T-helper 1 cell treated with Interleukin-12 subunit alpha and Interleukin-12 subunit beta and Interleukin-4 antibody, amounts not matched to agents 30 μg/mL and 1 μg/mL, for 36 hours (primary cell): ENCODE data around the gene TMEM167B.
"Not testable (repeated sequence)": the region's sequence is repeated elsewhere in the genome, so short reads cannot be mapped to it uniquely, and the experiment has no call there.

Experiments
- H3K27ac Mint-ChIP-seq: one replicate; pipeline ENCODE4 v1.8.0; 2021; ENCODE audit warnings: mild to moderate bottlenecking, mixed read lengths
- H3K27me3 Mint-ChIP-seq: one replicate; pipeline ENCODE4 v1.8.0; 2021; ENCODE audit warnings: low read depth, mixed read lengths
- H3K36me3 Mint-ChIP-seq: one replicate; pipeline ENCODE4 v1.8.0; 2021; ENCODE audit warnings: low read depth, mixed read lengths
- H3K4me1 Mint-ChIP-seq: one replicate; pipeline ENCODE4 v1.8.0; 2021; ENCODE audit warnings: low read depth, mixed read lengths
- H3K4me3 Mint-ChIP-seq: one replicate; pipeline ENCODE4 v1.8.0; 2021; ENCODE audit warnings: mild to moderate bottlenecking, moderate library complexity, mixed read lengths
- H3K9me3 Mint-ChIP-seq: one replicate; pipeline ENCODE4 v1.8.0; 2021; ENCODE audit warnings: mixed read lengths

The TMEM167B gene

GRCh38 chr1:109090196-109091077 lies at the start of gene TMEM167B:
TSS of gene TMEM167B (plus strand) at chr1:109090764. CDS start at chr1:109090873, 109 bp downstream.
- no peaks in the 10 kb centered on the region for H3K27me3 Mint-ChIP-seq
- peak within 1 kb of the TSS; percentile 95 for H3K4me3 Mint-ChIP-seq
- H3K27ac Mint-ChIP-seq = peak within 1 kb of the TSS; percentile 94
- peaks cover 33% of the 10 kb centered on the region for H3K4me1 Mint-ChIP-seq
- peaks cover 18% of the 10 kb centered on the region for H3K36me3 Mint-ChIP-seq
- no peaks in the 10 kb centered on the region for H3K9me3 Mint-ChIP-seq

DNA sequence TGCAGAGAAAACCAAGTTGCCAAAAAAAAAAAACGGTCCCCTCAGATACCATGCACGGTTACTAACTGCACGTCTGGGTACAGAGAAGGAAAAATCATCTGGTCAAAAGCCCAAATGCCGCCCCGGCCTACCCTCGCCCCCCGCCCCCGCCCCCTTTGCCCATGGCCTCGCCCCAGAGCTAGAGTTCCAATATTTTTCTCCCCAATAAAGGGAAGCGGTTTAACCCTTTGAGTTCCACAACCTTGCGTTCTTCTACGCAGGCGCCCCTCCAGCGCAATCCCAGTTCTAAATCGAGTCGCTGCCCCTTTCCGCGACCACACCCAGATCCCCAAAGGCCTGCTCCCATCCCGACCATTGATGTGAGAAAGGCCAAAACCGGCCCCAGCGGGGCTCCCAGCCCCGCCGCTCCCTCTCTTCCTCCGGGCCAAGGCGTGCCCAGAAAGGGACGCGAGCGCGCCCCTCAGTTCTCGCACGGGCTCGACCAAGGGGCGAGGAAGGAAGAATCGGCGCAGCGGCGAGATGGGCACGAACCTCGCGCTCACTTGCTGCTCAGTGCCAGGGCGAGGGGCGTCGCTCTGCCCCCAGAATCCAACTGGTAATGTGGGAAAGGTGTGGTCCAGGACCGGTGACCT lies 49.5 kb upstream of the TMEM167B start:
- Mint-ChIP-seq H3K4me1 (peaks cover 21% of the 10 kb centered on the region), H3K36me3 (peaks cover 3% of the 10 kb centered on the region), H3K27me3 (peaks cover 4% of the 10 kb centered on the region), H3K4me3 (peak overlapping the region; percentile 93), H3K9me3 (no peaks in the 10 kb centered on the region), H3K27ac (peak overlapping the region; percentile 87)

DNA sequence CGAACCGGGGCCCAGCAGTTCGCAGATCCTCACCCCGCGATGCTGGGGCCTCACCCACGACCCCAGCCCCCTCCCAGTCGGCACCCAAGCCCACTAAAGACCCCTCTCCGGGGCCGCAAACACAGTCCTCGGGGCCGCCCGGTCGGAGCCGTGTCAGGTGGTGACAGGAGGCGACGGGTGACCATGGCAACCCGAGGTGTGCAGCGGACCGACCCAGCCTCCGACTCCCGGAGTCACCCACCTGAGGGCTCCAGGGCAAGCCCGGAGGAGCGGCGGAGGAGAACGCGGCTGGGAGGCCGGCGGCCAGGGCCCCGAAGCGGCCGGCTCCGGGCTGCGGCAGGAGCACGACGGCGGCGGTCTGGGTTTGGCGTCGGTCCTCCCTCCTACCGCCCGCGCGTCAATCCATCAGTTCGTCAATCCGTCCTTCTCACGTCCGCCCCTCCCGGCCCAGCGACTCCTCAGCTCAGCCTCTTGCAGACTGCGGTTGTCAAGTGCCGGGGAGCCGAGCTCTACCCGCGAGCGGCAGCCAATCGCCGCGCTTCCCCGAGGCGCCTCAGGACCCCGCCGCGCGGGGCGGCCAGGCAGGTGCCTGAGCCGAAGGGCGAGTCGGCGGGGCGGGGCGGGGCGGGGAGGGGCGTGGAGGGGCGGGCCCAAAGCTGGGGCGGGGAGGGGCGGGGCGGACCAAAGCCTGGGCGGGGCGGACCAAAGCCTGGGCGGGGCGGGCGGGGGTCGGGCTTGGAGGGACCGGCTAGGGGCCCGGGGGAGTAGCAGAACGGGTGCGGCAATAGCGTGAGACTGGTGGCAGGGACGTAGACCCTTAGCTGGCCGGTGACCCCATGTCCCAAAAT lies 48.7 kb upstream of the TMEM167B start, which contains the start of gene WDR47:
Gene WDR47, minus strand, starts transcription at position 482 of the 848 bp plus-strand sequence. CDS start 18,590 bp downstream, outside the sequence.
- H3K27ac Mint-ChIP-seq = peak within 1 kb of the TSS; percentile 89

GRCh38 chr1:109045595-109045994 lies 45.0 kb upstream of the TMEM167B start:
- H3K9me3 Mint-ChIP-seq = no peaks in the 10 kb centered on the region
- H3K4me3 Mint-ChIP-seq = no peak overlapping the region
- H3K36me3 Mint-ChIP-seq = no peaks in the 10 kb centered on the region
- peaks cover 16% of the 10 kb centered on the region for H3K27me3 Mint-ChIP-seq
- no peak overlapping the region for H3K27ac Mint-ChIP-seq
- peaks cover 9% of the 10 kb centered on the region for H3K4me1 Mint-ChIP-seq

More for the DNA sequence above, 48.7 kb upstream of the TMEM167B start, which contains the start of gene WDR47:
- H3K27me3 Mint-ChIP-seq = peaks cover 8% of the 10 kb centered on the region
- H3K4me1 Mint-ChIP-seq = peaks cover 21% of the 10 kb centered on the region
- H3K36me3 Mint-ChIP-seq = peaks cover 3% of the 10 kb centered on the region
- no peaks in the 10 kb centered on the region for H3K9me3 Mint-ChIP-seq
- H3K4me3 Mint-ChIP-seq = peak within 1 kb of the TSS; percentile 93

GRCh38 chr1:109046671-109047070 lies 43.9 kb upstream of the TMEM167B start:
- H3K4me1 Mint-ChIP-seq = peaks cover 3% of the 10 kb centered on the region
- no peak overlapping the region for H3K27ac Mint-ChIP-seq
- H3K4me3 Mint-ChIP-seq = no peak overlapping the region
- H3K9me3 Mint-ChIP-seq = no peaks in the 10 kb centered on the region
- H3K36me3 Mint-ChIP-seq = no peaks in the 10 kb centered on the region
- peaks cover 16% of the 10 kb centered on the region for H3K27me3 Mint-ChIP-seq

DNA sequence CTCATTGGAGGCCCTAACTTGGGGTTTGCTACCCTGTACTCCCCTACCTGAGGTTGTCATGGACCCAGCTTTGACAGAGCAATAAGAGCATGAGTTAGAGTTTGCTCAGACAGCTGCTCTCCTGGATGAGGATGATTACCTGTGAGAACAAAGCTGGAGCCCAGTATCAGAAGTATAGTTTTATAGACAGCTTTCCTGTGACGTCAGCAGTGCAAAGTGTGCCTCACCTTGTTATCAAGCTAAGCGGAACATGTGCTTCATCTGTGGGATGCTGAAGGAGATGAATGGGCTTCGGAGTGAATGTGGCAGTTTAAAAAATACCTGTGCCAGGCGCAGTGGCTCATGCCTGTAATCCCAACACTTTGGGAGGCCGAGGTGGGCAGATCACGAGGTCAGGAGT lies 43.2 kb upstream of the TMEM167B start:
- Mint-ChIP-seq H3K4me1 (peaks cover 3% of the 10 kb centered on the region), H3K9me3 (no peaks in the 10 kb centered on the region), H3K27ac (no peak overlapping the region), H3K36me3 (no peaks in the 10 kb centered on the region), H3K27me3 (peaks cover 16% of the 10 kb centered on the region), H3K4me3 (no peak overlapping the region)

GRCh38 chr1:109048335-109048734 lies 42.2 kb upstream of the TMEM167B start:
- H3K36me3 Mint-ChIP-seq = no peaks in the 10 kb centered on the region
- no peak overlapping the region for H3K4me3 Mint-ChIP-seq
- no peaks in the 10 kb centered on the region for H3K4me1 Mint-ChIP-seq
- H3K27ac Mint-ChIP-seq = no peak overlapping the region
- H3K9me3 Mint-ChIP-seq = no peaks in the 10 kb centered on the region
- H3K27me3 Mint-ChIP-seq = peaks cover 16% of the 10 kb centered on the region

- Mint-ChIP-seq H3K4me1 (no peaks in the 10 kb centered on the region), H3K9me3 (no peaks in the 10 kb centered on the region), H3K27ac (no peak overlapping the region), H3K36me3 (no peaks in the 10 kb centered on the region), H3K27me3 (peaks cover 14% of the 10 kb centered on the region), H3K4me3 (no peak overlapping the region)
These were observed 40.2 kb upstream of the TMEM167B start for GRCh38 chr1:109050228-109050995.

GRCh38 chr1:109052145-109052544 lies 38.4 kb upstream of the TMEM167B start:
- not testable (repeated sequence) for H3K27ac Mint-ChIP-seq, H3K27me3 Mint-ChIP-seq

DNA sequence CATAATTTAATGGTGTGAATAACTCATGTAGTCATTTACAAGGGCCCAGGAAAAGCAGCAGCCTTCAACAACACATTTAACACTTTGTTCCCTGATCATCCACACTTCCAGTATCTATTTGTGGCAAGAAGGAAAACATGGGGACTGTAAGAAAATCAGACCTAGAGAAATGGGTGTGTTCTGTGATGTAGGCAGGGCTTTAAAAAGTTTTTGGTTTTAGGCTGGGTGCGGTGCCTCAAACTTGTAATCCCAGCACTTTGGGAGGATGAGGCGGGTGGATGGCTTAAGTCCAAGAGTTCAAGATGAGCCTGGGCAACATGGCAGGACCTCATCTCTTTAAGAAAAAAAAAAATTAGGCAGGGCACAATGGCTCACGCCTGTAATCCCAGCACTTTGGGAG lies 34.5 kb upstream of the TMEM167B start:
- Mint-ChIP-seq H3K27me3 (no peaks in the 10 kb centered on the region), H3K4me3 (no peak overlapping the region), H3K9me3 (no peaks in the 10 kb centered on the region), H3K36me3 (no peaks in the 10 kb centered on the region), H3K27ac (no peak overlapping the region), H3K4me1 (no peaks in the 10 kb centered on the region)

More at GRCh38 chr1:109052145-109052544, 38.4 kb upstream of the TMEM167B start:
- not testable (repeated sequence) for H3K4me3 Mint-ChIP-seq, H3K4me1 Mint-ChIP-seq, H3K9me3 Mint-ChIP-seq, H3K36me3 Mint-ChIP-seq

DNA sequence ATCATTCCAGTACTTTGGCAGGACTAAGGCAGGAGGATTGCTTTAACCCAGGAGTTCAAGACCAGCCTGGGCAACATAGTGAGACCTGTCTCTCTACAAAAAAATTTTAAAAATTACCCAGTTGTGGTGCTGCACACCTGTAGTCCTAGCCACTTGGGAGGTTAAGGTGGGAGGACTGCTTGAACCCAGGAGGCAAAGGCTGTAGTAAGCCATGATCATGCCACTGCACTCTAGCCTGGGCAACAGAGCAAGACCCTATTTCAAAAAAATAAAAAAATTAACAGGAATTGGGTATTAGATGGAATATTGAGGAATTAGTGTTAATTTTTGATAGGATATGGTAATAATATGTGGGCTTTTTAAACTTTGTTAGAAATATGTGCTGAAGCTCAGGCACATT lies 31.5 kb upstream of the TMEM167B start:
- H3K4me1 Mint-ChIP-seq = no peaks in the 10 kb centered on the region
- H3K27ac Mint-ChIP-seq = no peak overlapping the region
- H3K36me3 Mint-ChIP-seq = peaks cover 2% of the 10 kb centered on the region
- no peaks in the 10 kb centered on the region for H3K9me3 Mint-ChIP-seq
- no peak overlapping the region for H3K4me3 Mint-ChIP-seq
- no peaks in the 10 kb centered on the region for H3K27me3 Mint-ChIP-seq

GRCh38 chr1:109060707-109061106 lies 29.9 kb upstream of the TMEM167B start:
- H3K9me3 Mint-ChIP-seq = no peaks in the 10 kb centered on the region
- no peaks in the 10 kb centered on the region for H3K4me1 Mint-ChIP-seq
- H3K36me3 Mint-ChIP-seq = peaks cover 3% of the 10 kb centered on the region
- no peaks in the 10 kb centered on the region for H3K27me3 Mint-ChIP-seq
- H3K4me3 Mint-ChIP-seq = no peak overlapping the region
- H3K27ac Mint-ChIP-seq = no peak overlapping the region

- Mint-ChIP-seq H3K4me1 (no peaks in the 10 kb centered on the region), H3K9me3 (no peaks in the 10 kb centered on the region), H3K27me3 (no peaks in the 10 kb centered on the region), H3K27ac (no peak overlapping the region), H3K4me3 (no peak overlapping the region), H3K36me3 (peaks cover 3% of the 10 kb centered on the region)
These were observed 29.4 kb upstream of the TMEM167B start for GRCh38 chr1:109061183-109061582.

GRCh38 chr1:109065137-109065536 lies 25.4 kb upstream of the TMEM167B start:
- Mint-ChIP-seq H3K27ac (no peak overlapping the region), H3K4me1 (no peaks in the 10 kb centered on the region), H3K9me3 (no peaks in the 10 kb centered on the region), H3K27me3 (no peaks in the 10 kb centered on the region), H3K4me3 (no peak overlapping the region), H3K36me3 (peaks cover 6% of the 10 kb centered on the region)
